PC-9 (cell line): ENCODE results near the gene MRPL28. TPM values are rescaled to one million over a fixed set of nuclear protein-coding genes. Genes with fewer than 3 reads are reported as not detected.

ENCODE experiments used
- BruUV-seq: library from RNA; stranded (reverse); fragments of 400-500 nt; replicated peaks from 2 replicates; lab custom pipeline; 2021; lab: Mats Ljungman, UMichigan
- CTCF ChIA-PET: fragments of 300-600 bp; sonication (Branson Sonifier 250); formaldehyde crosslinking; loops from one replicate; lab custom pipeline; 2022; ENCODE audit warnings: antibody characterized with exemption; lab: Charles Lee
- POLR2A ChIA-PET: fragments of 300-600 bp; sonication (Branson Sonifier 250); formaldehyde crosslinking; loops from one replicate; lab custom pipeline; 2022; ENCODE audit warnings: antibody characterized with exemption; ENCODE audit not compliant: unreplicated experiment; lab: Charles Lee
- DNase-seq, 2 experiments: peaks; one replicate each; pipeline versions ENCODE4 v3.0.0 to v3.0.0-alpha.2; 2015 to 2022; ENCODE audit warnings: mixed read lengths in 1 of 2
- H2AFZ ChIP-seq: fragments of 200-600 bp; sonication (generic); 2 replicates; pipeline ENCODE4 v1.8.1; 2017; ENCODE audit warnings: antibody characterized with exemption
- H3F3A ChIP-seq: fragments of 200-600 bp; sonication (generic); 2 replicates; pipeline ENCODE4 v1.8.1; 2017; ENCODE audit warnings: antibody characterized with exemption, mild to moderate bottlenecking, low read depth; ENCODE audit not compliant: insufficient read depth
- H3K27ac ChIP-seq: fragments of 200-600 bp; sonication (generic); 2 replicates; pipeline ENCODE4 v1.6.1; 2016; ENCODE audit warnings: mixed run types
- H3K27me3 ChIP-seq: fragments of 200-600 bp; sonication (generic); 2 replicates; pipeline ENCODE4 v1.6.1; 2016; ENCODE audit warnings: low read depth, mixed run types; ENCODE audit not compliant: insufficient read depth
- H3K36me3 ChIP-seq: fragments of 200-600 bp; sonication (generic); 2 replicates; pipeline ENCODE4 v1.6.1; 2016; ENCODE audit warnings: low read depth, mixed run types
- H3K4me1 ChIP-seq: fragments of 200-600 bp; sonication (generic); replicated peaks from 2 replicates; pipeline ENCODE4 v1.6.1; 2016; ENCODE audit warnings: mixed run types; ENCODE audit not compliant: insufficient read depth
- H3K4me2 ChIP-seq: fragments of 200-600 bp; sonication (generic); 2 replicates; pipeline ENCODE4 v1.6.1; 2017; ENCODE audit warnings: mixed run types
- H3K4me3 ChIP-seq: fragments of 200-600 bp; sonication (generic); 2 replicates; pipeline ENCODE4 v1.6.1; 2016; ENCODE audit warnings: mixed run types
- H3K79me2 ChIP-seq: fragments of 200-600 bp; sonication (generic); 2 replicates; pipeline ENCODE4 v1.6.1; 2017; ENCODE audit warnings: low read depth, mixed run types
- H3K9me2 ChIP-seq: fragments of 200-600 bp; sonication (generic); 2 replicates; pipeline ENCODE4 v1.8.1; 2017; ENCODE audit warnings: mild to moderate bottlenecking; ENCODE audit not compliant: insufficient read depth
- H3K9me3 ChIP-seq: fragments of 200-600 bp; sonication (generic); 2 replicates; pipeline ENCODE4 v1.8.1; 2016; ENCODE audit warnings: low read depth; ENCODE audit not compliant: insufficient read depth
- H4K20me1 ChIP-seq: fragments of 200-600 bp; sonication (generic); 2 replicates; pipeline ENCODE4 v1.8.1; 2017; ENCODE audit not compliant: insufficient read depth
- EZH2 ChIP-seq: fragments of 200-600 bp; sonication (generic); IDR thresholded peaks from 2 replicates; pipeline ENCODE4 v1.8.0; 2017; ENCODE audit warnings: antibody characterized with exemption, low read depth
- intact Hi-C: fragments of 100-400 bp; cut with micrococcal nuclease; formaldehyde crosslinking; loops from one replicate; pipeline ENCODE4 v1.10.0; 2022; ENCODE audit not compliant: unreplicated experiment
- total RNA-seq: library from RNA; stranded (reverse); gene quantifications from 2 replicates; pipeline ENCODE4 v1.2.3, GENCODE V29; 2021
- TF ChIP-seq, protein P1 (sequence below): fragments of 200-600 bp; sonication (generic); conservative IDR thresholded peaks from 2 replicates; pipeline ENCODE4 v1.6.1; 2017; ENCODE audit warnings: mixed run types, antibody characterized with exemption, mild to moderate bottlenecking, moderate library complexity

Gene MRPL28
- total RNA-seq, 1 experiment from 2014 or later, result 150 TPM

DNA sequence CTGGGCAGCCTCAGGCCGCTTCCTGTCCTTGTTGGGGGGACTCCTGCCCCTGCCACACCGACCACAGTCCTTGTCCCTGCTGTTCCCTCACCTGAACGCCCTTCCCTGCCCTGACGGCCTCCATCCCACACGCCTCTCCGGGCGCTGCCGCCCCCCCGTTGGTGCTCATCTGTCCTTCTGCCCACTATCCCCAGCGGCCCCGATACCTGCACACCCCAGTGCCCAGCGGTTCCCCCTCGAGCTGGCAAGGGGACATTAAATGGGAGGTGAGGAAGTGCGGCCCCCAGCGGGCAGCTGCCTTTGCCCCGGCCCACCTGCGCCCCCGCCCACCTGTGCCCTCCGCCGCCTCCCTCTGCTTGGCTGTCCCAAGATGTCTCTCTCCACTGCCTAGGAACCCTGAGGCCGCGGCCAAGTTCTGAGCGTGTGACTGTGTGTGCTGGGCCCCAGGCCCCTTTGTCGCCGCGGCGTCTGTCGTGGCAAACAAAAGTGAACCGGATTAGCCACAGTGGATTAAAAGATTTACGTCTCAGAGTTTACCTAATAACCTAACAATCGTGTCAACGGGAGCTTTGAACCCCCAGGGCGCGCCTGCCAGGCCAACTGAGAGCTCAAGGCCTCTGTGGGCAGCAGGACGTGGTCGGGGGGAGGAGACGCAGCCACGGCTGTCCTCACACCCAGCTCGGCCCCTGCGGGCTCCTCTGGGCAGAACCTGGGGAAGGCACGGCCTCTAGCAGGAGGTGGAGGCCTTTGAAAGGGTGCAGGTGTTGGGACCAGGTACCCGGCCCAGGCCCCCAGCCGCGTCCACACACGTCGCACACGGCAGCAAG is 10.3 kb downstream of the MRPL28 start:
- Histone ChIP-seq H3K4me2 (no peak overlapping the region), H3K27ac (no peak overlapping the region), H2AFZ (no peak overlapping the region), H3K4me1 (no peaks in the 10 kb centered on the region), H3K9me3 (no peaks in the 10 kb centered on the region), H3F3A (0 out of 2 replicates have a peak, but pooled peaks cover 5% of the 10 kb centered on the region), H3K36me3 (no peaks in the 10 kb centered on the region), H3K9me2 (no peaks in the 10 kb centered on the region), H3K27me3 (peaks cover 6% of the 10 kb centered on the region; the same call in 1 of the 2 replicates), H3K4me3 (no peak overlapping the region), H4K20me1 (no peaks in the 10 kb centered on the region), H3K79me2 (no peaks in the 10 kb centered on the region)
- intact Hi-C loops, result no loop called here
- CTCF ChIA-PET, result no interaction called here
- POLR2A ChIA-PET, result no interaction called here
- TF ChIP-seq, protein P1, sequence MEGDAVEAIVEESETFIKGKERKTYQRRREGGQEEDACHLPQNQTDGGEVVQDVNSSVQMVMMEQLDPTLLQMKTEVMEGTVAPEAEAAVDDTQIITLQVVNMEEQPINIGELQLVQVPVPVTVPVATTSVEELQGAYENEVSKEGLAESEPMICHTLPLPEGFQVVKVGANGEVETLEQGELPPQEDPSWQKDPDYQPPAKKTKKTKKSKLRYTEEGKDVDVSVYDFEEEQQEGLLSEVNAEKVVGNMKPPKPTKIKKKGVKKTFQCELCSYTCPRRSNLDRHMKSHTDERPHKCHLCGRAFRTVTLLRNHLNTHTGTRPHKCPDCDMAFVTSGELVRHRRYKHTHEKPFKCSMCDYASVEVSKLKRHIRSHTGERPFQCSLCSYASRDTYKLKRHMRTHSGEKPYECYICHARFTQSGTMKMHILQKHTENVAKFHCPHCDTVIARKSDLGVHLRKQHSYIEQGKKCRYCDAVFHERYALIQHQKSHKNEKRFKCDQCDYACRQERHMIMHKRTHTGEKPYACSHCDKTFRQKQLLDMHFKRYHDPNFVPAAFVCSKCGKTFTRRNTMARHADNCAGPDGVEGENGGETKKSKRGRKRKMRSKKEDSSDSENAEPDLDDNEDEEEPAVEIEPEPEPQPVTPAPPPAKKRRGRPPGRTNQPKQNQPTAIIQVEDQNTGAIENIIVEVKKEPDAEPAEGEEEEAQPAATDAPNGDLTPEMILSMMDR, result no peak
- no peak for TF ChIP-seq EZH2
- no TSS peak for BruUV-seq
- no peak for DNase-seq

DNA sequence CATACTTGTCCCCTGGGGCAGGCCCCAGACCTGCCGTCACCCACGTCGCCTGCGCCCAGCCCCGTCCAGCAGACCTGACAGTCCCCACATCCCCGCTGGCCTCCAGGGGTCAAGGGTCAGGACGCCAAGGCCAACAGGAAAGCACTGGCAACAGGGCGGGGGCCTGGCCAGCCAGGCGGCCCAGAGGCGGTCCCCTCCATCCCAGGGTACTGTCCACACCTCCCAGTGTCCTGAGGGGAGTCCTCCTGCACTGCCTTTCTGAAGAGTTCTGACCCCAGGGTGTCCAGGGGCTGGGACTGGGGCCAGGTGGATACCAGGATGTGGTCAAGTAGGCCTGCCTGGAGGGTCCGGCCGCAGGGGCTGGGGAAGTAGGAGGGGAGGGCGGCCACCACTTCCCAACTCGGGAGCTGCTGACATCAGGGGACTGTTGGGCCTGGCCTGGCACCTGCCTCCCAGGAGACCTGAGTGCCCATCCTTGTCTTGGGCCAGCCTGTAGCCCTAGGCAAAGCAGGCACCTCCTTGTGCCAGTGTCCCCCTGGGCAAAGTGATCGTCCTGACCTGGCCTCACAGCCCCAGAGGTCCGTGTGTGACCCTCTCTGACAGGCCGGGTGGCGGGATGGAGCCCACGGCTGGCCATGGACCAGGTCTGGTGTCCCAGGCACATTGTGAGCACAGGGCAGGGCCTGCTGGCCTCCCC is 11.1 kb downstream of the MRPL28 start:
- TF ChIP-seq, protein P1, result no peak
- TF ChIP-seq EZH2, result no peak
- H3K27me3 ChIP-seq, result peaks cover 6% of the 10 kb centered on the region; the same call in 1 of the 2 replicates
- H3K9me2 ChIP-seq, result no peaks in the 10 kb centered on the region
- H3K36me3 ChIP-seq, result no peaks in the 10 kb centered on the region
- H3K27ac ChIP-seq, result no peak overlapping the region
- no peak for DNase-seq
- H3F3A ChIP-seq, result 0 out of 2 replicates have a peak, but pooled peaks cover 3% of the 10 kb centered on the region
- ChIA-PET CTCF (no interaction called here), POLR2A (no interaction called here)
- no peaks in the 10 kb centered on the region for H4K20me1 ChIP-seq
- H3K9me3 ChIP-seq, result no peaks in the 10 kb centered on the region
- H3K4me1 ChIP-seq, result no peaks in the 10 kb centered on the region
- no peak overlapping the region for H2AFZ ChIP-seq
- intact Hi-C loops, result no loop called here
- H3K4me2 ChIP-seq, result no peak overlapping the region
- BruUV-seq, result no TSS peak
- H3K4me3 ChIP-seq, result no peak overlapping the region
- no peaks in the 10 kb centered on the region for H3K79me2 ChIP-seq

DNA sequence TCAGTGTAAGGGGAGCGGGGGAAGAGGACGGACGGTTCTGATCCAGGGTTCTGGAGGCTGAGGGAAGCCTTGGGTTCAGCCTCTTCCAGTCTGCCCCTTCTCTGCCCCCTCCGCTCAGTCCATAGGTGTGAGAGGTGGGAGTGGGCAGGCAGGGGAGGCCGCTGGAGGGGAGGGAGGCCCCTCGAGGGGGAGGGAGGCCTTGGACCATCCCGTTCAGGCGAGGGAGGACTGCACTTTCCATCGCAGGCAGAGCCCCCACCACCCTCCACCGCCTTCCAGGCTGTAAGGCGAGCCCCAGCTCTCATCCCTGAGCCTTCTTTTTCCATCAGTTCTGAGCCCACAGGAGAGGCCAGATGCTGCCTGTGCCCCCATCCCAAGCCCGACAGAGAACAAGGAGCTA is 13.6 kb downstream of the MRPL28 start:
- H3K36me3 ChIP-seq, result no peaks in the 10 kb centered on the region
- TF ChIP-seq, protein P1, result no peak
- TF ChIP-seq EZH2, result no peak
- H3K9me3 ChIP-seq, result no peaks in the 10 kb centered on the region
- H3K79me2 ChIP-seq, result peaks cover 1% of the 10 kb centered on the region; the same call in 1 of the 2 replicates
- no peak for DNase-seq
- intact Hi-C loops, result no loop called here
- H3K4me1 ChIP-seq, result no peaks in the 10 kb centered on the region
- H4K20me1 ChIP-seq, result no peaks in the 10 kb centered on the region
- H3K4me3 ChIP-seq, result no peak overlapping the region
- POLR2A ChIA-PET, result interaction anchor here (0.6 kb wide), 1 partner anchor 289 kb away, joined by 4 read pairs; no protein-coding TSS in a partner anchor
- 0 out of 2 replicates have a peak, but pooled peaks cover 1% of the 10 kb centered on the region for H3F3A ChIP-seq
- no peak overlapping the region for H3K4me2 ChIP-seq
- no peak overlapping the region for H2AFZ ChIP-seq
- H3K27me3 ChIP-seq, result no peaks in the 10 kb centered on the region
- no peaks in the 10 kb centered on the region for H3K9me2 ChIP-seq
- CTCF ChIA-PET, result no interaction called here
- H3K27ac ChIP-seq, result no peak overlapping the region
- no TSS peak for BruUV-seq
